HG02840 (cell line): ENCODE measurements around the gene KAZN.

ENCODE experiments used
- ATAC-seq: cut with Tn5 transposase; IDR thresholded peaks from one replicate; pipeline ENCODE4 v1.9.1; 2021; ENCODE audit warnings: mild to moderate bottlenecking, moderate library complexity, moderate number of reproducible peaks; ENCODE audit not compliant: unreplicated experiment, low FRiP score

Gene KAZN

DNA sequence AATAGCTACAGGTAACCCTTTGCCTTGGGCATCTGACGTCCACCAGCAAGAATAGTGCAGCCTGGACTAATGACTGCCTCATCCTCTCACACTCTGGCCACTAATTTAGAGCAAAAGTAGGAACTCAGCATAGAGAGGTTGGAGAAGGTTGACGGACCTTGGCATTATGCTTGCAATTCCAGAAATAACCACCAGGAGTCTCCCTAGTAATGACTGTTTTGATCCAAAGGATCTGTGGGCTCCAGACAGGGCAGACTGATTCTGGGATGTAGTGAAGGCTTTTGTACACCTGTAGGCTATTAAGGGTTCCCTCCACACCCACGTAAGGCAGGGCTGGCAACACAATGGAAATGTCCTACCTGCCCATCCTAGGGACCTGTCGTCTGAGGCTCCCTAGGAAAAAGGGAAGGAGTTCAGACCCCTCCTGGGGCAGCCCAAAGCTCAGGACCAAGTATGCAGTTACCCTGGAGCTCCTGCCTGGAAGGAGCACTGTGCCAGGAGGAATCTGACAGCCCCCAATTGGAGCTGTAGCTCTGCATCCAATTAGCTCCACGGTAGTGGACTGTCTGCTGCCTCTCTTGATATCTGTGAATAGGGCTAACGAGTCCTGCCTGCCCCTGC lies 464.1 kb downstream of the KAZN start:
- ATAC-seq, result no peak

DNA sequence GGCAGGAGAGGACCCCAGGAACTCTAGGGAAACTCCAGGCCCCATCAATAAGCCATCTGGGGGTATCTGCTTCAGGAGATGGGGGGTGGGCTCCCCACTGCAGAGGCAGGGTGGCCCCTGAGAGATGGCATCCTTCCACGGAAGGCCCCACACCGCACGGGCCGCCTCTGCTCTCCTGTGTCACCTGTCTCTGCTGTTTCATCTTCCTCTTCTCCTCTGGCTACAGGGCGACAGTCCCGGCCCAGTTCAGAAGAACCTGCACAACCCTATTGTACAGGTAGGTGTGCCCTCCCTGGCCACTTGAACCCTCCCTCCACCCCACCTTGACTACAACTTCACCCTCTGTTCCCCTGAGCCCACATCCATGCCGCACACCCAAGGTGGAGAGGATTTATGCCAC lies 464.9 kb downstream of the KAZN start:
- no peak for ATAC-seq

DNA sequence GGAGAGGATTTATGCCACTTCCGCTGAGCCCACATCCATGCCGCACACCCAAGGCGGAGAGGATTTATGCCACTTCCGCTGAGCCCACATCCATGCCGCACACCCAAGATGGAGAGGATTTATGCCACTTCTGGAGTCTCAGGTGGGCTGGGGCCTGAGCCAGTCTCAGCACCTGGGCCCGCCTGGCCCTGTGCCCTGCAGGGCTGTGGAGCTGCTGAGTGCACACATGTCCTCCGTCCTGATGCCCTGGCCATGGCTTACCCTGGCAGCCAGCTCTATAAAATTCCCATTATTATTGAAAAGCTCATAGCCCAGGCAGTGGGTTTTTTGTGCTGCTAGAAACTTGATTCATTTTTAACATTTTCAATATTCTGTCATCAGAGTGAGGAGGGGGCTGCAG lies 465.3 kb downstream of the KAZN start:
- no peak for ATAC-seq

DNA sequence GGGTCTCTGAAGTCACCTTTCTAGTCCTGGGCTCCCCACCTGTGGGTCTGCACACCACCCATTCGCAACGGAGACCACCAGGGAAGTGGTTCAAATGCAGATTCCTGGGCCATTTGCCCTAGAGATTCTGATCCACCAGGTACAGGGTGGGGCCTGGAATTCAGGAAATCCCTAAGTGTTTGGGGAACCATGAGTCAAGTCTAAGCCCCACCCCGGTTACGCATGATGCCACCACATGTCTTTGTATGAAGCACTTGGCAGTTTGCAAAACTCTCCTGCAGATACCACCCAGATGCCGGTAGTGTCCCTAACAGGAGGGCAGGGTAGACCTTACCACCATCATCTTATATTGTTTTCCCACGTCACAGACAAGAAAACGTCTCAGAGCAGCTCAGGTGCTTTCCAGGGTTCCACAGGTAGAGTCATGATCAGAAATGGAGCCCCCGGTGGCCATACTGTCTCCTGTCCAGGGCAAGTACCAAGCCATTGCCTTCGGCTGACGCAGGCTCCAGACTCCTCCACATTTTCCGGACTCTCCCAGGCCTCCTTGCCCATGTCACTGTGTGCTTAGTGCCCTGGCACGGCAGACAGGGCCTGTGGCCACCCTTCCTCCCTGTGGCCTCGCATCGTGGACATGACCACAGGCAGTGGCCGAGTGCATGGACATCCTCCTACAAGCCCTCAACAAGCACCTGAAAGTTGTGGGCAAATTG lies 465.9 kb downstream of the KAZN start:
- ATAC-seq, result no peak

DNA sequence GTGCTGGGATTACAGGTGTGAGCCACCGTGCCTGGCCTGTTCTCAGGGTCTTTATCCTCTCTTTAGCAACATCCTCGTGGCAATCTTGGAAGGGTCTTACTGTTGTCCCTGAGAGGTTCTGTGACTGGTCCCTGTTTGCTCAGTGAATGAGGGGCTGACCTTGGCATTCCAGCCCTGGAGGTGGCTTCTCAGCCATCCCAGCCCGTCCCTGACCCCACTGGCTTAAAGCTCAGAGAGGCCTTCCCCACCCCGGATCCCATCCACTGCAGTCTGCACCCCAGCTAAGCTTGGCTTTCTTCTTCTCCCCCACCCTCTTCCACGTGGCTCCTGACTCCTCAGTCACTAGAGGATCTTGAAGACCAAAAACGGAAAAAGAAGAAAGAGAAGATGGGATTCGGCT lies 466.8 kb downstream of the KAZN start:
- no peak for ATAC-seq

DNA sequence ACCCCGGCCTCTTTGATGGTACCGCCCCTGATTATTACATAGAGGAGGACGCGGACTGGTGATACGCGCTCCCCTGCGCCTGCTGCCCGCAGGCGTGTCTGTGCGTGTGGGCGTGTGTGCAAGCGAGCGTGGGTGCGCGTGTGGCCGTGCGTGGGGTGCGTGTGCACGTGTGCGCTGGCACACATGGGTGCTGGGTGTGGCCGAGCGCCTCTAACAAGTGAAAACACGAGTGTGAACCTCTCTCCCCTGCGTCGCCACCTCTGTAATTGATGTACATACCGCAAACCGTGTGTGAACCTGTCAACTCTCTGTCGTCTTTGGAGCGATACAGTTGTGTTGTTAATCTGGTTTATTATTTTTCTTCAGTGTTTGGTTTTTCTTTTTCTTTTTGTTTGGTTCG lies 467.3 kb downstream of the KAZN start:
- ATAC-seq, result no peak

DNA sequence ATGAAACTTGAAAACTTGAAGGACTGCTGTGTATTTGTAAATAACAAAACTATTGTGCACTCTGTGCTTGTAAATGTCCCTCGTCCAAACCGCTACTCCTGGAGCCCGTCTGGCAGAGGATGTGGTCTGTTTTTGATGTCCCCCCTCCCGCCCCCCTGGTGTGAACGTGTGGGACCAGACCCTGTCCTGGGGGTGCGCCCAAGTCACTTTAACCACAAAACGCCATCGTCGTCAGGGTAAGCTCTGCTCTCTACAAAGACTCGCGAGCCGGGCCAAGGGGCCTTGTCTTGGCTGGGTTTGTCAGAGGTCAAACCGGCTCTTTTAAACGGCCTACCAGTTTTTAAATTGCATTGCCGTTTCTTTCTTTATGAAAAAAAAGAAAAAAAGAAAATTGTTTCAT lies 467.7 kb downstream of the KAZN start:
- no peak for ATAC-seq

DNA sequence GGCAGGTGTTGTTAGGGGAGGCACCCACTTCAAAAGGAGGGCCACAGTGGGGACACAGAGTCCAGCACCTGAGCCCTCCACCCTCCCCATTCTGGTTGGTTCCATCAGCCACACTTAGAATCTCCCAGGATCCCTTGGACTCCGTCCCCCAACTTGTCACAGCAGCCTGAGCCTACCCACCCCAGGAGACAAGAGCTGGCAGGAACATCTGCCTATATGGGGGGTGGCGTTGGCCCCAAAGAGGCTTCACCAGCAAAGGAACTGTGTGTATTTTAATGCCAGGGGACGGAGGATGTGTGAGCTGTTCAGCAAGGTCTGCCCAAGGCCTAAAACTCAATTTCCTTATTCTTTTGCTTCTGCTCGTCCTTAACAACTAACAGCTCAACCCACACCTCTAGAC lies 468.7 kb downstream of the KAZN start:
- no peak for ATAC-seq

DNA sequence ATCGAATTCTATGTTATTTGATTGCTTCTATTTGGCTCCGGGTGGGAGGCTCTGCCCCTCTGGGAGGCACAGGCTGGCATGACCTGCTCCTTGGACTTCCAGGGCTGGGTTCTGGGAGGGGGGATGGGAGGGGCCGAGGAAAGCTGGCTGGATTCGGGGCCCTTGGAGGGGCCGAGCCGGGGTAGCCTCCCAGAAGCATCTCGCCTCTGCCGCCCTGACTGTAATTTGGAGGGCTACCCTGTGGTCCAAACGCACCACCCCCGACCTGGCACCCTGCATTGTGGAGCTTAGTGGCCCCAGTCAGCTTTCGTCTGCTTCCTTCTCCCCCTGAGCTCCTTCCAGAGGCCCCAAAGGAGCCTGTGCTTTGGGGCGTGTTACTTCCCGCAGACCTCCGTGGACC lies 469.7 kb downstream of the KAZN start:
- no peak for ATAC-seq

DNA sequence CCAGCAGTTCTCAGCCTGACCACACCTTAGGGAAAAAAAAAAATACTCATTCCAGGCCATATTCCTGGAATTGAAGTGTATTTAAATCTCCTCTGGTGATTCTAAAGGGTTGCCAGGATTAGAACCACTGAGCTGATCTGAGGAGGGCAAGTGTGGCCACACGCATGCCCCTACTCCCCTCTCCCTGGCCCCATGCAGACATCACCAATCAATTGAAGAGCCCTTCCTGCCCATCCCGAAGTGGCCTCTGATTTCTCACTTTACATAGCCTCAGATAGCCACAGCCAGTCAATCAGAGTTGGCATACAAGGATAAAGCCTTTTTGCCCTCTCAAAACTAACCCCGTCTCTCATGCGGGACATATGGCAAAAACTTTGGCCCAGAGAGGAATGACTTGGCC lies 470.5 kb downstream of the KAZN start:
- ATAC-seq, result no peak

DNA sequence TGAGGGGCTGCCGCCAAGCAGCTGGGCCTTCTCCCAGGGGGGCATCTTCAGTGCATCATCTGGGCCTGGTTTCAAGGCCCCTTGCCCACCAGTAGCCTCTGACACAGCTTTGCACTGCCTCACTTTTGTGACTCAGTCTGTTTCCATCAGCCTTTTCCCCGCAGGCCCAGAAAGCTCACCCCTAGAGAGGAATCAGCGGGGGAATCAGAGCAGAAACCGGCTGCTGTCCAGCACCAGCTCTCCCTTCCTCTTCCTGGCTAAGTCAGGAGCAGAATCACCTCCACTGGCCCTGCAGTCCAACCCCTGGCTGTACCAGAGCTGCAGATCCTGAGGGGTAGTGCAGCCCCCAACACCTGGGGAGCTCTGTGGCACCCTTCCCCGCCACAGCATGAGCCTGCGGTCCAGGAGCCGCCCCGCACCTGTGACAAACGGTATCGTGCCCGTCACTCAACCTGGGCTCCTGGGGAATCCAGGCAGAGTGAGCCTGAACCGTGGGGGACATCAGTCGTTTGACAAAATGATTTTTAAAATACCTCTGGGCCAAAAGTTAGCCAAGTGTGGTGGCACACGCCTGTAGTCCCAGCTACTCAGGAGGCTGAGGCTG lies 471.8 kb downstream of the KAZN start:
- no peak for ATAC-seq

DNA sequence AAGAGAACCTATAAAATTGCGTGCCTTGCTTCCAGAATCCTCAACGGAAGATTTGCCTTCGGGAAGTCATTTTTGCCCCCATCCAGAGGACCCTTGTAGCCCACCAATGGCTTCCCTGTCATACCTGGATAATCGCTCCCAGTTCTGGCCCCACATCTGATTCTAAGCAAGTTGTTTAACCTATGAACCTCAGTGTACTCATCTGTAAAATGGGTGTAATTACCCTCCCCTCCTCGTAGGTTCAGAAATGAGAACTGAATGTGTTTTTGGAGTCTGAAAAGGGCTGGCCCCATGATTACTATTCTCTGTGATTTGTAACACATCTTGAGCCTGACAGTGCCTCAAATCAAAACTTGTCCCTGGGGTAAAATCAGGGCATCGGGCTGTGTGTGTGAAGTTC lies 473.5 kb downstream of the KAZN start:
- ATAC-seq, result no peak

DNA sequence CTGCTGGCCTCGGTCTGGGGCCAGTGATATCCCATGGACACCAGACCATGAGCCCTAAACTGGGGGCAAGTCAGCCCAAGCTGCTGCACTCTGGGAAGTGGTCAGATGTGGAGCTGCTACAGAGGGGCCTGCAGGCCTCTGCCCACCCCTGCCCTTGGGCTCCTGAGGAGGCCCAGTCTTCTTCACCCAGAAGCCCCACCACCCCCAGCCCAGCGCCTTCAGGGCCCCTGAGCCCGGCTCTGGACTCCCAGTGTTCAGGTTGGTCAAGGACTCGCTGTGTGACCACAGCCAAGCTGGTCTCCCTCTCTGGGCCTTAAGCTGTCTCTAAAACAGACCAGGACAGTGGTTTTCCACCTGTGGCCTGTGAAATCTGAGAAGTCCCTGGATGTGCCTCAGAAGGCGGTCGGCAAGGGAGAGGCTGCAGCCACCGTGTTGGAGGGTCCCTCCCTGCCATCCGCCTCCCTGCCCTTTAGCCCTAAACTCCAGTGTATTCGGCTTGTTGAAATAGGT lies 475.4 kb downstream of the KAZN start:
- no peak for ATAC-seq

DNA sequence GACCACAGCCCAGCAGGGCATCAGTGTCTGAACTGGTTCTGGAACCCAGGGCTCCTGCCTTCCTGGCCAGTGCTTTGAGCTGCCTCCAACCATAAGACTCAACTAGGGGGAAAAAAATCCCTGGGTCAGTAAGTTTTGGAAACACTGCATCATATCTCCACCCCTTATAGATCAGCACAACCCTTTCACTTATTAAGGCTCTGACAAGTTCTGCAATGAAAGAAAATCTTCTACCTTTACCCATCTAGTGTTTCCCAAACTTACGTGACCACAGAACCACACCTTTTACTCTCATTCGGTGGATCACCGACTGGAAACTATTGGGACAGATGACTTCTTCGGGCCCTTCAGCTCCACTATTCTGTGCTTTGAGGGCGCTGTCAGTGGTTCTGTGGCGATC lies 476.7 kb downstream of the KAZN start:
- ATAC-seq, result no peak

DNA sequence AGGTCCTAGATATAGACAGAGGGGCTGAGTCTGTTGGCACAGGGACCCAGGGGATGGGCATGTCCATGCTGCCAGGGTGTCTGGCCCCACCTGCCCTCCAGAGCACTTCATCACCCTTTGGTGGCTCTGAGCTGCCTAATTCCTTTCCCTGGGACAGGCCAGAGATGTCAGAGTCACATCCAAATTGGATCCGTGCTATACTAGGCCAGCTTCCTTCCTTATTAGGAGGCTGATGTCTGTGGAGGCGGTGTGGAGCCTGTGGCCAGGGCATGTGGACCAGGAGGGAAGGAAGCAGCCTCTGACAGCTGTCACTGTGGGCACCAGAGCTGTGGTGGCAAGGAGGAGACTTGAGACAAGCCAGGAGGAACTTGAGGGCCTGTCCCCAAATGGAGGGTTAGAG lies 477.3 kb downstream of the KAZN start:
- ATAC-seq, result no peak

DNA sequence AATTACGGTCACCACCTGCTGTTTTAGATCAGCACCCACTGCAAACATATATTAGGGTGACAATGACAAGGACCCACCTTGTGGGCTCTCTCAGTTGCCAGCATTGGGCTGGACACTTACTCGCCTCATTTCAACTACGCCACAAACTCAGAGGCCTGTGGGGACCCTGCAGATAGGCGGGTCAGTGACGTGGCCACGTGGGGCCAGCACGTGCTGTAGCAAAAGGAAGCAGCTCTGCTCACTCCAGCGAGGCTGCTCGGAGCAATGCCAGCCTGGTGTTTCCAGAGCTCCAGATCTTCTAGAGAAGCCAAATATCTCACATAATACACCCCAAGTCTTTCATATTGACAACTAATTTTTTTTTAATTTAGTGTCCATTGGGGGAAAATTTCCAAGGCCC lies 478.3 kb downstream of the KAZN start:
- no peak for ATAC-seq

DNA sequence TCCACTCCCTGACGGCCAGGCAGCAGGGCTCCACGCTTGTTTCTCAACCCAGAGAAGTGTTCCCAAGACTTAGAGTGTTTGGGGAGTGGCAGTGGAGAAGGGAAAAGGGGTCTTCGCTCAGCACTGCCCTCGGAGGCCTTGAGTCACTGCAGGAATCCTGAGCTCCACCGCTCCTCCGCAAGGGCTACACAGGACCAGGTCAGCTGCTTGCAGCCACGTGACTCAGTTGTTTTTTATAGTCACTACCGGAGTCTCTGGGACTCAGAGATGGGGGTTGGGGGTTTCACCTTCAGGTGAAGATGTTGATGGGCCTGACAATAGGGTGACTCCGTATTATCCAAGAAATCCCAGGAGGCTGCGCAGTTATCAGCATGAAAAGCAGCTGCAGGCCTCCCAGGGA lies 478.9 kb downstream of the KAZN start:
- ATAC-seq, result no peak

DNA sequence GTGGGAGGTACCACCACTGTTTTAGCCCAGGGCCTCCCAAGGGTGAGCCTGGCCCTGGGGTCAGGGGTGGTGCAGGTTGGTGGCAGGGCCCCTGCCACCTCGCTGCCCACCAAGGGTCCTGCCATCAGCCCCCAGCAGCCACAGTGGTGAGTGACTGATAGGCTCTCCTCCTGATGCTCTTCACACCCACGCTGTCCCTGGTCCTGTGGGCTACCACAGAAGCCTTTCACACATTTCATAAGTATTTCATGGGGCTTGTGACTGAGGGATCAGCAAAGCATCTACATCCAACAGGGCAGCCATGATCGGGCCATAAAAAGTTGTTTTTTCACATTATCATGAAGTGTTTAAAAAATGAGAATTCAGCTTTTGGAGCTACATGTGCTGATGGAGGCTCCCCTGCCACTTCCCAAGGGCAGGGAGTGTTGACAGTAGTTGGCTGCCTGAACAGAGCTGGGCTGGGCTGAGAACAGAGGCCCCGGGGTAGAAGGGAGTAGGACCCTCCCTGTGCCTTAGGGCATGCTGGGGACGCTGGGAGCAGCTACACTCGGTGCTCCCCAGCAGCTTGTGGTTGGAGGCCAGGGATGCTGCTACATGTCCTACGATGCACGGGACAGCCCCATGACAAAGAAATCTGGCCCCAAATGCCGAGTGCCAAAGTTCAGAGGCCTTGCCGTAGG lies 482.0 kb downstream of the KAZN start:
- ATAC-seq, result no peak

DNA sequence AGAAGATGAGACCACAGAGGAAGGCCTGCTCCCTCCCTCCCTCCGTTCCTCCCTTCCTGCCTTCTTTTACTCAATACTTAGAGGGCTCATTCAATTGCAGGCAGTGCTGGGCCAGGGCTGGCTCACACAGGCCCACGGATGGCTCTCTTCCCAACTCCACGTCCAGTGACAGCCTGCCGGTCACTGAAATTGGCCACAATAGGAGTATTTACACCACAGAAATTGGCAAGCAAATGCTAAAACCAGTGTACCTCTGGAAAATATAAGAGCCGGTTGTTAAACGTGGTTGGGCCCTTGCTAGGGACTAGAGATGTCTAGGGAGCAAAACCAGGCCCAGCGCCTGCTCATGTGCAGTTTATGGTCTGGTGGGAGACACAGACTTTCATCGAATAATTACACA lies 482.6 kb downstream of the KAZN start:
- no peak for ATAC-seq

DNA sequence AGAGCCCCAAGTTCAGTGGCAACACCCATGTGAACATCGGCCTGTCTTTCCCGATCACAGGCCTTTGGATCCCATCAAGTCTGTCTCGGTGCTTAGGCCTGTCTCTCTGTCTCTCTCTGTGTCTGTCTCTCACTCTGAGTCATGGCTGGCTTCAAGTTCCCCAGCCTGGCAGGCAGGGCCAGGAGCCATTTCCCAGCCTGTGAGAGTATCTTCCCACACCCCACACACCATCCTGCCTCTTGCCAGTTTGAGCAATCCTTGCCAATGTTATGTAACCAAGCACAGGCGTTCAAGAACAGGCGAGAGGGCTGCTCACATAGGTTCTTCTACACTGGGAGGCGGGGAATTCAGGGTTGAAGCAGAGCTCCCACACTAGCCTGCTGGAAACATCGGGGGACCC lies 485.1 kb downstream of the KAZN start:
- ATAC-seq, result no peak

DNA sequence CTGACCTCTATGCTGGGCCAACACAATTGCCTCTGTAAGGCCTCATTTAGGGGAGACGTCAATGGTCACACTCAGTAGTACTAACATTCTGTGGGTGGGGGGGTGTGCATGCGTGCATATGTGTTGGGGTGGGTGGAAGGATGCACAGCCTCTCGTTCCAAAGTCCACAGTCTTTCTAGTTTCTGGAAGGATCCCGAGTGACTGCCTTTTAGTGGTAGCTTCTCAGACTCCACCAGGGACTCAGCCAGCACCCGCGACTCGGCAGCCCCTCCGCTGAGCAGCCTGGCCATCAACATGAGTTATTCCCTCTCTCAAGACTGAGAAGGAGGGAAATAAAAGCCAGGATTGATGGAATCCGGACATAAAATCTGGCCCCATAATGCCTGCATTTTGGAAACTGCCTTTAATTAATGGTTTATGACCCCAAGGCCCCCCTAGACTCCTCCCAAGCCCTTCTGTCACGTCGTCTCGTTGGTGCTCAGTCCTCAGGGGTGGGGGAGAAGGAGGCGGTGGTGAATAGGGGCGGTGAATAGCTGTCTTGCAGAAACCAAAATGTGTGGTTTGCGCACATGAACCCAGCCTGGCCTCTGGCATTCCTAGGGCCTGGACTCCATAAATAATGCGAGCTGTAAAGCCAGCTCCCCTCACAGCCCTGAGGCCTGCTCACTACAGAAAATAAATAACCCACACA lies 489.9 kb downstream of the KAZN start:
- no peak for ATAC-seq
